Choroid plexus epithelial cell (primary cell): ENCODE measurements around the gene ZNF746.

Experiments
- DNase-seq: peaks from one replicate; pipeline ENCODE4 v3.0.0-alpha.2; 2010; ENCODE audit warnings: low read depth
- H3K4me3 ChIP-seq: 2 replicates; pipeline ENCODE4 v1.5.1; 2011; ENCODE audit warnings: low read depth, mild to moderate bottlenecking, control low read depth, low read length, moderate library complexity
- CTCF ChIP-seq: conservative IDR thresholded peaks from 2 replicates; pipeline ENCODE4 v1.5.1; 2011; ENCODE audit warnings: low read depth, mild to moderate bottlenecking, control low read depth, inconsistent platforms, low read length, moderate library complexity

The ZNF746 gene

GRCh38 chr7:149527414-149527813, 29.8 kb upstream of the ZNF746 start:
- no peak for DNase-seq
- TF ChIP-seq CTCF: no peak
- no peak overlapping the region for H3K4me3 ChIP-seq

GRCh38 chr7:149525280-149525679, 27.7 kb upstream of the ZNF746 start:
- no peak overlapping the region for H3K4me3 ChIP-seq
- no peak for DNase-seq
- no peak for TF ChIP-seq CTCF

- no peak for TF ChIP-seq CTCF
- H3K4me3 ChIP-seq: no peak overlapping the region
- no peak for DNase-seq
Observed at GRCh38 chr7:149524394-149524793, 26.8 kb upstream of the ZNF746 start.

- H3K4me3 ChIP-seq: no peak overlapping the region
- TF ChIP-seq CTCF: no peak
- DNase-seq: no peak
Observed at GRCh38 chr7:149510248-149510647, 12.6 kb upstream of the ZNF746 start.

GRCh38 chr7:149509774-149510173, 12.2 kb upstream of the ZNF746 start:
- no peak for TF ChIP-seq CTCF
- no peak for DNase-seq
- no peak overlapping the region for H3K4me3 ChIP-seq

- no peak for TF ChIP-seq CTCF
- H3K4me3 ChIP-seq: no peak overlapping the region
Observed at GRCh38 chr7:149505551-149505950, 7.9 kb upstream of the ZNF746 start.

GRCh38 chr7:149501651-149502050, 4.0 kb upstream of the ZNF746 start:
- TF ChIP-seq CTCF: no peak
- H3K4me3 ChIP-seq: no peak overlapping the region
- DNase-seq: no peak

More at GRCh38 chr7:149505551-149505950, 7.9 kb upstream of the ZNF746 start:
- DNase-seq: no peak
